HEK293 (cell line): Measurements from ENCODE around the gene SORT1.

ENCODE experiments used
- EGR2 ChIP-seq: fragments of 450-650 bp; formaldehyde crosslinking; IDR thresholded peaks from 2 replicates; pipeline ENCODE4 v1.5.1; 2016; ENCODE audit warnings: low read depth, missing biosample characterization, missing genetic modification characterization
- GLI4 ChIP-seq: fragments of 450-650 bp; formaldehyde crosslinking; IDR thresholded peaks from 2 replicates; pipeline ENCODE4 v1.5.1; 2016; ENCODE audit warnings: missing biosample characterization, missing genetic modification characterization
- HOXA7 ChIP-seq: sonication (generic); formaldehyde crosslinking; IDR thresholded peaks from 2 replicates; pipeline ENCODE4 v1.8.1; 2022; ENCODE audit warnings: missing genetic modification reagents, borderline replicate concordance
- HOXC10 ChIP-seq: sonication (generic); formaldehyde crosslinking; IDR thresholded peaks from 2 replicates; pipeline ENCODE4 v1.8.1; 2023; ENCODE audit warnings: mild to moderate bottlenecking, missing genetic modification reagents
- KLF16 ChIP-seq: fragments of 450-650 bp; formaldehyde crosslinking; IDR thresholded peaks from 2 replicates; pipeline ENCODE4 v1.5.1; 2017; ENCODE audit warnings: missing biosample characterization, missing genetic modification characterization
- OSR2 ChIP-seq: fragments of 450-650 bp; formaldehyde crosslinking; IDR thresholded peaks from 2 replicates; pipeline ENCODE4 v1.5.1; 2016; ENCODE audit warnings: missing biosample characterization, missing genetic modification characterization
- PRDM1 ChIP-seq: fragments of 450-650 bp; formaldehyde crosslinking; IDR thresholded peaks from 2 replicates; pipeline ENCODE4; 2016; ENCODE audit warnings: missing biosample characterization, missing genetic modification characterization
- SP2 ChIP-seq: fragments of 450-650 bp; formaldehyde crosslinking; IDR thresholded peaks from 2 replicates; pipeline ENCODE4 v1.5.1; 2016; ENCODE audit warnings: missing biosample characterization, missing genetic modification characterization
- SP7 ChIP-seq: fragments of 450-650 bp; formaldehyde crosslinking; IDR thresholded peaks from 2 replicates; pipeline ENCODE4 v1.5.1; 2016; ENCODE audit warnings: missing biosample characterization, missing genetic modification characterization
- ZFHX2 ChIP-seq: fragments of 450-650 bp; formaldehyde crosslinking; conservative IDR thresholded peaks from 2 replicates; pipeline ENCODE4 v1.5.1; 2016; ENCODE audit warnings: missing biosample characterization, missing genetic modification characterization
- ZFP37 ChIP-seq: fragments of 450-650 bp; formaldehyde crosslinking; IDR thresholded peaks from 2 replicates; pipeline ENCODE4 v1.5.1; 2016; ENCODE audit warnings: missing biosample characterization, missing genetic modification characterization
- ZNF175 ChIP-seq: fragments of 450-650 bp; formaldehyde crosslinking; IDR thresholded peaks from 2 replicates; pipeline ENCODE4 v1.5.1; 2016; ENCODE audit warnings: missing biosample characterization, missing genetic modification characterization
- ZNF19 ChIP-seq: fragments of 450-650 bp; formaldehyde crosslinking; IDR thresholded peaks from 2 replicates; pipeline ENCODE4; 2016; ENCODE audit warnings: missing biosample characterization, missing genetic modification characterization, low read depth
- ZNF211 ChIP-seq: fragments of 450-650 bp; formaldehyde crosslinking; IDR thresholded peaks from 2 replicates; pipeline ENCODE4 v1.5.1; 2016; ENCODE audit warnings: low read depth, missing biosample characterization, missing genetic modification characterization
- ZNF23 ChIP-seq: fragments of 450-650 bp; formaldehyde crosslinking; IDR thresholded peaks from 2 replicates; pipeline ENCODE4 v1.5.1; 2016; ENCODE audit warnings: missing biosample characterization, missing genetic modification characterization, borderline replicate concordance
- ZNF292 ChIP-seq: fragments of 450-650 bp; formaldehyde crosslinking; IDR thresholded peaks from 2 replicates; pipeline ENCODE4 v1.5.1; 2016; ENCODE audit warnings: low read depth, missing biosample characterization, missing genetic modification characterization, borderline replicate concordance
- ZNF302 ChIP-seq: fragments of 450-650 bp; formaldehyde crosslinking; IDR thresholded peaks from 2 replicates; pipeline ENCODE4 v1.5.1; 2016; ENCODE audit warnings: missing biosample characterization, missing genetic modification characterization, low read depth
- ZNF558 ChIP-seq: fragments of 450-650 bp; formaldehyde crosslinking; IDR thresholded peaks from 2 replicates; pipeline ENCODE4 v1.5.1; 2016; ENCODE audit warnings: missing biosample characterization, missing genetic modification characterization
- ZNF571 ChIP-seq: fragments of 450-650 bp; formaldehyde crosslinking; IDR thresholded peaks from 2 replicates; pipeline ENCODE4 v1.5.0; 2017; ENCODE audit warnings: missing biosample characterization, missing genetic modification characterization
- ZNF585B ChIP-seq: fragments of 450-650 bp; formaldehyde crosslinking; IDR thresholded peaks from 2 replicates; pipeline ENCODE4 v1.5.1; 2016; ENCODE audit warnings: missing biosample characterization, missing genetic modification characterization
- ZNF610 ChIP-seq: fragments of 450-650 bp; formaldehyde crosslinking; IDR thresholded peaks from 2 replicates; pipeline ENCODE4 v1.5.1; 2016; ENCODE audit warnings: missing biosample characterization, missing genetic modification characterization, borderline replicate concordance
- ZNF664 ChIP-seq: fragments of 450-650 bp; formaldehyde crosslinking; IDR thresholded peaks from 2 replicates; pipeline ENCODE4 v1.5.1; 2016; ENCODE audit warnings: missing biosample characterization, missing genetic modification characterization
- TF ChIP-seq, protein P1 (sequence below): fragments of 450-650 bp; formaldehyde crosslinking; IDR thresholded peaks from 2 replicates; pipeline ENCODE4 v1.5.1; 2016; ENCODE audit warnings: missing biosample characterization, missing genetic modification characterization, low read depth
- TF ChIP-seq, protein P2 (sequence below): fragments of 450-650 bp; formaldehyde crosslinking; IDR thresholded peaks from 2 replicates; pipeline ENCODE4 v1.5.1; 2016; ENCODE audit warnings: missing biosample characterization, missing genetic modification characterization
- TF ChIP-seq, protein P3 (sequence below): fragments of 450-650 bp; formaldehyde crosslinking; IDR thresholded peaks from 2 replicates; pipeline ENCODE4 v1.5.1; 2016; ENCODE audit warnings: missing biosample characterization, missing genetic modification characterization
- TF ChIP-seq, protein P4 (sequence below): fragments of 450-650 bp; IDR thresholded peaks from 2 replicates; pipeline ENCODE4 v1.5.1; 2018; ENCODE audit warnings: missing biosample characterization, mild to moderate bottlenecking, missing genetic modification characterization
- TF ChIP-seq, protein P5 (sequence below): fragments of 450-650 bp; formaldehyde crosslinking; IDR thresholded peaks from 2 replicates; pipeline ENCODE4 v1.5.1; 2016; ENCODE audit warnings: missing biosample characterization, missing genetic modification characterization
- TF ChIP-seq, protein P6 (sequence below): fragments of 450-650 bp; formaldehyde crosslinking; conservative IDR thresholded peaks from 2 replicates; pipeline ENCODE4 v1.5.1; 2016; ENCODE audit warnings: low read depth, missing biosample characterization, missing genetic modification characterization

SORT1 gene

DNA sequence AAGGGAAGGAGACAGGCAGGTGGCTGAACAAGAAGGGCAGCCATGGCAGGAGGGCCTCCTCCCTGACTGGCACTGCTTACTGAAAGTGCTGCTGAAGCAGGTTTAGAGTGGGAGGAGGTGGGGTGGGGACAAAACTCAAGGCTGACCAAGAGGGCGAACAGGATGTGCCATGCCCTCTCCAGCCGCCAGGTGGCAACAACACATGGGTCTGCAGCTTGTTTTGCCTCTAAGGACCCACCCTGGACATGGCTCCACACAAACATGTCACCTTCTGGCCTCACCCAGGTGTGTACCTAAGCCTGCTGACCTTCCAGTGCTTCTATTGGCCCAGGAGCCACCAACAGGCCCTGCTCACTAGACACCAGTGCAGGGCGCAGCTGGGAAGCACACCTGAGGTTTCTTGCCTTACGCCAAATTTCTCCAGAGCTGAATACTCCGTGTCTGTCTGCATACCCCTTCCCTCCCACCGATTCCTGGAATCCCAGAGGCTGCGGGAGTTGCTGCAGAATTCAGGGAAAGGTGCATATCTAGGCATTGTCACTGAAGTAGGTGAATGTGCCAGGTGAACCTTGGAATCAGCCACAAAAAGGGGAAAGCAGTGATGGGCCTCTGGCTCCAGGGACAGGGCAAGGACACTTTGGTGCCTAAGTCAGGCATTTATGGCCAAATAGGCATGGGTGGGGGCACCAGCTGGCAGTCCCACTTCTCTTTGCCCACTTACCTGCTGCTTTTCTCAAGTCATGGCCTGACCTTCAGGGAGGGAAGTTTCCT, 120.1 kb downstream of the SORT1 start (continued):
- TF ChIP-seq, protein P1, sequence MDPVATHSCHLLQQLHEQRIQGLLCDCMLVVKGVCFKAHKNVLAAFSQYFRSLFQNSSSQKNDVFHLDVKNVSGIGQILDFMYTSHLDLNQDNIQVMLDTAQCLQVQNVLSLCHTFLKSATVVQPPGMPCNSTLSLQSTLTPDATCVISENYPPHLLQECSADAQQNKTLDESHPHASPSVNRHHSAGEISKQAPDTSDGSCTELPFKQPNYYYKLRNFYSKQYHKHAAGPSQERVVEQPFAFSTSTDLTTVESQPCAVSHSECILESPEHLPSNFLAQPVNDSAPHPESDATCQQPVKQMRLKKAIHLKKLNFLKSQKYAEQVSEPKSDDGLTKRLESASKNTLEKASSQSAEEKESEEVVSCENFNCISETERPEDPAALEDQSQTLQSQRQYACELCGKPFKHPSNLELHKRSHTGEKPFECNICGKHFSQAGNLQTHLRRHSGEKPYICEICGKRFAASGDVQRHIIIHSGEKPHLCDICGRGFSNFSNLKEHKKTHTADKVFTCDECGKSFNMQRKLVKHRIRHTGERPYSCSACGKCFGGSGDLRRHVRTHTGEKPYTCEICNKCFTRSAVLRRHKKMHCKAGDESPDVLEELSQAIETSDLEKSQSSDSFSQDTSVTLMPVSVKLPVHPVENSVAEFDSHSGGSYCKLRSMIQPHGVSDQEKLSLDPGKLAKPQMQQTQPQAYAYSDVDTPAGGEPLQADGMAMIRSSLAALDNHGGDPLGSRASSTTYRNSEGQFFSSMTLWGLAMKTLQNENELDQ, result no peak
- TF ChIP-seq GLI4 (no peak), ZNF211 (no peak), OSR2 (tag by site-specific recombination) (peak; percentile 14; the same call in 1 of the 2 replicates), ZNF302 (tag by site-specific recombination) (no peak), ZNF610 (tag by site-specific recombination) (no peak), PRDM1 (no peak), ZNF664 (tag by site-specific recombination) (no peak), SP2 (tag by site-specific recombination) (0 out of 2 replicates have a peak, but pooled peaks have one; percentile 12), ZNF292 (tag by site-specific recombination) (no peak), EGR2 (tag by site-specific recombination) (peak; percentile 62), ZNF585B (tag by site-specific recombination) (no peak), ZNF571 (tag by site-specific recombination) (no peak), ZNF19 (tag by site-specific recombination) (no peak), ZNF558 (tag by site-specific recombination) (no peak), HOXC10 (CRISPR knock-in tag) (no peak), ZFP37 (tag by site-specific recombination) (0 out of 2 replicates have a peak, but pooled peaks have one; percentile 34), ZFHX2 (tag by site-specific recombination) (peak; percentile 81), ZNF23 (no peak), KLF16 (tag by site-specific recombination) (no peak), HOXA7 (CRISPR knock-in tag) (no peak), ZNF175 (tag by site-specific recombination) (no peak), SP7 (tag by site-specific recombination) (0 out of 2 replicates have a peak, but pooled peaks have one; percentile 26)
- TF ChIP-seq, protein P2, sequence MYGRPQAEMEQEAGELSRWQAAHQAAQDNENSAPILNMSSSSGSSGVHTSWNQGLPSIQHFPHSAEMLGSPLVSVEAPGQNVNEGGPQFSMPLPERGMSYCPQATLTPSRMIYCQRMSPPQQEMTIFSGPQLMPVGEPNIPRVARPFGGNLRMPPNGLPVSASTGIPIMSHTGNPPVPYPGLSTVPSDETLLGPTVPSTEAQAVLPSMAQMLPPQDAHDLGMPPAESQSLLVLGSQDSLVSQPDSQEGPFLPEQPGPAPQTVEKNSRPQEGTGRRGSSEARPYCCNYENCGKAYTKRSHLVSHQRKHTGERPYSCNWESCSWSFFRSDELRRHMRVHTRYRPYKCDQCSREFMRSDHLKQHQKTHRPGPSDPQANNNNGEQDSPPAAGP, result no peak
- TF ChIP-seq, protein P3, sequence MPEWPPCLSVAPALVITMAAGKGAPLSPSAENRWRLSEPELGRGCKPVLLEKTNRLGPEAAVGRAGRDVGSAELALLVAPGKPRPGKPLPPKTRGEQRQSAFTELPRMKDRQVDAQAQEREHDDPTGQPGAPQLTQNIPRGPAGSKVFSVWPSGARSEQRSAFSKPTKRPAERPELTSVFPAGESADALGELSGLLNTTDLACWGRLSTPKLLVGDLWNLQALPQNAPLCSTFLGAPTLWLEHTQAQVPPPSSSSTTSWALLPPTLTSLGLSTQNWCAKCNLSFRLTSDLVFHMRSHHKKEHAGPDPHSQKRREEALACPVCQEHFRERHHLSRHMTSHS (tag by site-specific recombination), result no peak
- TF ChIP-seq, protein P4, sequence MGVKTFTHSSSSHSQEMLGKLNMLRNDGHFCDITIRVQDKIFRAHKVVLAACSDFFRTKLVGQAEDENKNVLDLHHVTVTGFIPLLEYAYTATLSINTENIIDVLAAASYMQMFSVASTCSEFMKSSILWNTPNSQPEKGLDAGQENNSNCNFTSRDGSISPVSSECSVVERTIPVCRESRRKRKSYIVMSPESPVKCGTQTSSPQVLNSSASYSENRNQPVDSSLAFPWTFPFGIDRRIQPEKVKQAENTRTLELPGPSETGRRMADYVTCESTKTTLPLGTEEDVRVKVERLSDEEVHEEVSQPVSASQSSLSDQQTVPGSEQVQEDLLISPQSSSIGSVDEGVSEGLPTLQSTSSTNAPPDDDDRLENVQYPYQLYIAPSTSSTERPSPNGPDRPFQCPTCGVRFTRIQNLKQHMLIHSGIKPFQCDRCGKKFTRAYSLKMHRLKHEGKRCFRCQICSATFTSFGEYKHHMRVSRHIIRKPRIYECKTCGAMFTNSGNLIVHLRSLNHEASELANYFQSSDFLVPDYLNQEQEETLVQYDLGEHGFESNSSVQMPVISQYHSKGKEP (tag by site-specific recombination), result no peak
- TF ChIP-seq, protein P5, sequence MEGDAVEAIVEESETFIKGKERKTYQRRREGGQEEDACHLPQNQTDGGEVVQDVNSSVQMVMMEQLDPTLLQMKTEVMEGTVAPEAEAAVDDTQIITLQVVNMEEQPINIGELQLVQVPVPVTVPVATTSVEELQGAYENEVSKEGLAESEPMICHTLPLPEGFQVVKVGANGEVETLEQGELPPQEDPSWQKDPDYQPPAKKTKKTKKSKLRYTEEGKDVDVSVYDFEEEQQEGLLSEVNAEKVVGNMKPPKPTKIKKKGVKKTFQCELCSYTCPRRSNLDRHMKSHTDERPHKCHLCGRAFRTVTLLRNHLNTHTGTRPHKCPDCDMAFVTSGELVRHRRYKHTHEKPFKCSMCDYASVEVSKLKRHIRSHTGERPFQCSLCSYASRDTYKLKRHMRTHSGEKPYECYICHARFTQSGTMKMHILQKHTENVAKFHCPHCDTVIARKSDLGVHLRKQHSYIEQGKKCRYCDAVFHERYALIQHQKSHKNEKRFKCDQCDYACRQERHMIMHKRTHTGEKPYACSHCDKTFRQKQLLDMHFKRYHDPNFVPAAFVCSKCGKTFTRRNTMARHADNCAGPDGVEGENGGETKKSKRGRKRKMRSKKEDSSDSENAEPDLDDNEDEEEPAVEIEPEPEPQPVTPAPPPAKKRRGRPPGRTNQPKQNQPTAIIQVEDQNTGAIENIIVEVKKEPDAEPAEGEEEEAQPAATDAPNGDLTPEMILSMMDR, result peak; percentile 89
- TF ChIP-seq, protein P6, sequence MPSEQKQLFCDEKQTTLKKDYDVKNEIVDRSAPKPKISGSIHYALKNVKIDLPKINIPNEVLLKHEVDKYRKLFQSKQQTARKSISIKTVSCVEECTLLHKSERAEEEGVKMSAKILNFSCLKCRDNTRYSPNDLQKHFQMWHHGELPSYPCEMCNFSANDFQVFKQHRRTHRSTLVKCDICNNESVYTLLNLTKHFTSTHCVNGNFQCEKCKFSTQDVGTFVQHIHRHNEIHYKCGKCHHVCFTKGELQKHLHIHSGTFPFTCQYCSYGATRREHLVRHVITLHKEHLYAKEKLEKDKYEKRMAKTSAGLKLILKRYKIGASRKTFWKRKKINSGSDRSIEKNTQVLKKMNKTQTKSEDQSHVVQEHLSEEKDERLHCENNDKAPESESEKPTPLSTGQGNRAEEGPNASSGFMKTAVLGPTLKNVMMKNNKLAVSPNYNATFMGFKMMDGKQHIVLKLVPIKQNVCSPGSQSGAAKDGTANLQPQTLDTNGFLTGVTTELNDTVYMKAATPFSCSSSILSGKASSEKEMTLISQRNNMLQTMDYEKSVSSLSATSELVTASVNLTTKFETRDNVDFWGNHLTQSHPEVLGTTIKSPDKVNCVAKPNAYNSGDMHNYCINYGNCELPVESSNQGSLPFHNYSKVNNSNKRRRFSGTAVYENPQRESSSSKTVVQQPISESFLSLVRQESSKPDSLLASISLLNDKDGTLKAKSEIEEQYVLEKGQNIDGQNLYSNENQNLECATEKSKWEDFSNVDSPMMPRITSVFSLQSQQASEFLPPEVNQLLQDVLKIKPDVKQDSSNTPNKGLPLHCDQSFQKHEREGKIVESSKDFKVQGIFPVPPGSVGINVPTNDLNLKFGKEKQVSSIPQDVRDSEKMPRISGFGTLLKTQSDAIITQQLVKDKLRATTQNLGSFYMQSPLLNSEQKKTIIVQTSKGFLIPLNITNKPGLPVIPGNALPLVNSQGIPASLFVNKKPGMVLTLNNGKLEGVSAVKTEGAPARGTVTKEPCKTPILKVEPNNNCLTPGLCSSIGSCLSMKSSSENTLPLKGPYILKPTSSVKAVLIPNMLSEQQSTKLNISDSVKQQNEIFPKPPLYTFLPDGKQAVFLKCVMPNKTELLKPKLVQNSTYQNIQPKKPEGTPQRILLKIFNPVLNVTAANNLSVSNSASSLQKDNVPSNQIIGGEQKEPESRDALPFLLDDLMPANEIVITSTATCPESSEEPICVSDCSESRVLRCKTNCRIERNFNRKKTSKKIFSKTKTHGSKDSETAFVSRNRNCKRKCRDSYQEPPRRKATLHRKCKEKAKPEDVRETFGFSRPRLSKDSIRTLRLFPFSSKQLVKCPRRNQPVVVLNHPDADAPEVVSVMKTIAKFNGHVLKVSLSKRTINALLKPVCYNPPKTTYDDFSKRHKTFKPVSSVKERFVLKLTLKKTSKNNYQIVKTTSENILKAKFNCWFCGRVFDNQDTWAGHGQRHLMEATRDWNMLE (tag by site-specific recombination), result no peak
